Heart left ventricle (tissue), 16 donors: ENCODE measurements around the gene TAF7. TPM values are rescaled to one million over a fixed set of nuclear protein-coding genes. Genes with fewer than 3 reads are reported as not detected.

Experiments
- ATAC-seq, 4 donors: fragments of 200-7000 bp; cut with Tn5 transposase; one replicate each; pipeline ENCODE4 v1.9.1; 2020 to 2022; ENCODE audit warnings: moderate library complexity in 4 of 4, mild to moderate bottlenecking in 3 of 4, moderate number of reproducible peaks in 1 of 4
- DNase-seq, 5 donors: peaks; one replicate each; pipeline ENCODE4 v3.0.0-alpha.2; 2020
- H3K27ac ChIP-seq, 12 donors: fragments of 200-600 bp; sonication (generic) in 4 of 12; one replicate each; pipeline versions ENCODE4 v1.5.0 to v1.8.0; 2016 to 2022; ENCODE audit warnings: mild to moderate bottlenecking in 2 of 12
- H3K27me3 ChIP-seq, 9 donors: fragments of 200-600 bp; sonication (generic) in 2 of 9; one replicate each; pipeline versions ENCODE4 v1.5.1 to v1.8.0; 2016 to 2022; ENCODE audit warnings: mild to moderate bottlenecking in 3 of 9
- H3K36me3 ChIP-seq, 9 donors: fragments of 200-600 bp; sonication (generic) in 2 of 9; one replicate each; pipeline versions ENCODE4 v1.5.0 to v1.8.0; 2018 to 2022; ENCODE audit warnings: mild to moderate bottlenecking in 2 of 9
- H3K4me1 ChIP-seq, 12 donors: fragments of 200-600 bp; sonication (generic) in 4 of 12; one replicate each; pipeline versions ENCODE4 v1.5.0 to v1.8.0; 2016 to 2022; ENCODE audit warnings: mild to moderate bottlenecking in 3 of 12
- H3K4me3 ChIP-seq, 12 donors: fragments of 200-600 bp; sonication (generic) in 4 of 12; one replicate each; pipeline versions ENCODE4 v1.5.0 to v1.8.0; 2017 to 2022; ENCODE audit warnings: mild to moderate bottlenecking in 9 of 12, moderate library complexity in 4 of 12
- H3K9me3 ChIP-seq, 12 donors: fragments of 200-600 bp; sonication (generic) in 4 of 12; one replicate each; pipeline versions ENCODE4 v1.5.0 to v1.8.0; 2016 to 2022; ENCODE audit warnings: mild to moderate bottlenecking in 1 of 12
- POLR2A ChIP-seq, 2 donors: fragments of 450-650 bp; IDR thresholded peaks; one replicate each; pipeline ENCODE4 v1.6.1; 2017; ENCODE audit warnings: antibody characterized with exemption in 2 of 2, mild to moderate bottlenecking in 2 of 2, moderate library complexity in 2 of 2
- WGBS, 4 donors: extraction: QIAGEN DNeasy Blood & Tissue Kit in 2 of 4; methylation state at CpG; one replicate each; pipeline versions ENCODE4 v1.1.5 to v1.1.7; 2013 to 2018; 5-methylcytosine and 5-hydroxymethylcytosine counted together
- intact Hi-C, 10 donors: fragments of 100-400 bp; cut with DNase I; formaldehyde crosslinking; loops; one replicate each; pipeline versions ENCODE4 v1.11.1 to v1.14.2; 2022
- polyA plus RNA-seq, 2 donors: library from polyadenylated mRNA; stranded (reverse); fragments of 200-250 nt; gene quantifications; one replicate each; pipeline ENCODE4 v1.2.3, GENCODE V29; 2013
- total RNA-seq, 9 donors: library from RNA; depleted of rRNA in 2 of 9; stranded (reverse); fragments of >200 nt in 2 of 9; fragmentation: NEBNext Ultra II Directional in 3 of 9; extraction: Animal tissue kit (Norgen Biotek cat#: 25700) in 3 of 9; gene quantifications; one replicate each; pipeline versions ENCODE4 v1.1.0 to v1.2.4, GENCODE V29; 2016 to 2023
- TF ChIP-seq, protein P1 (sequence below), 12 donors: fragments of 200-600 bp; sonication (generic) in 4 of 12; IDR thresholded peaks; one replicate each; pipeline versions ENCODE4 v1.5.0 to v1.8.0; 2018 to 2022; ENCODE audit warnings: antibody characterized with exemption in 12 of 12, mild to moderate bottlenecking in 5 of 12
- donor health status: ischemic (EF 13 %, LVEDD 7.1; RV severe dilation, severe dysfunction).
- donor health status: healthy with polysubstance abuse.
- donor health status: DM: no; HTN: yes; CAD: no.
- donor health status: DM: no; HTN: no; CAD: no.
- donor health status: ischemic (EF 25% LVEDD 6.9; RV normal size, moderate dysfunction).
- donor health status: ischemic (EF 25% LVEDD 5.7; RV mildly dilated, moderate dysfunction).
- donor health status: healthy.
- donor health status: DM: yes; HTN: yes; CAD: no.
- donor health status: ischemic (EF 35%, LVEDD 5.7; RV mildly dilated, moderate dysfunction).
- donor health status: nonischemic (EF 11% LVEDD 7.7; RV severe dilation, severe dysfunction).
- donor health status: DM: yes; HTN: yes; CAD: no.
- donor health status: PGD.
- donor health status: ischemic (EF 29% LVEDD 5.4; RV normal size, mild dysfunction).
- donor health status: nonischemic (EF 23%, LVEDD 6.1; RV moderate dilation, normal function).

TAF7 gene
- total and polyA plus RNA-seq, 11 donors, result 47.2 to 159 (median 99.9) TPM

DNA sequence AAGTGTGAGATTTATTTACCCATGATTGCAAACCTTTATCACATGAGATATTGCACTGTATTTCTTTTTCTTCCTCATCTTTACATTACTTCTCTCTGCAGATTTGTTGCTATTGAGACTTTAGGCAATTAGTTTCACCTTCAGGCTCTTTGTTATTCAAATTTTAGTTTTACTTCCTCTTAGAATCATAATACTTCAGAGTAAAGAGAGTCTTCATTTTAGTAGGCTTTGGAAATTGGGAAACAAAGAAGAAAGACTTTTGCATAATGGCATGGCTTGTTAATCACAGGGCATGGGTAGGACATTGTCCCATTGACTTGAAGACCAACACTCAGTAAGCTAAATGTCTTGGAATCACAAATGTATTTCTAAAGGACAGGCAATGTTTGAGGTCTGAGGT, 42.1 kb upstream of the TAF7 start:
- intact Hi-C loops, result loop anchor here in 3 of 10 donors (5.0 to 10.0 kb wide), 2 partner anchors 50 to 52 kb away; partner anchors contain the start of genes PCDHGA10 (in 3 of the 3) and PCDHGB7 (in 2 of the 3)
- Histone ChIP-seq H3K4me1 (peaks cover 0 to 18% (median 0%) of the 10 kb centered on the region in 12 donors), H3K9me3 (peaks cover 0 to 98% (median 81%) of the 10 kb centered on the region in 12 donors), H3K4me3 (no peak overlapping the region), H3K36me3 (peaks cover 0 to 16% (median 0%) of the 10 kb centered on the region in 9 donors), H3K27ac (no peak overlapping the region), H3K27me3 (peaks cover 0 to 46% (median 0%) of the 10 kb centered on the region in 9 donors)
- ATAC-seq (no peak), DNase-seq (no peak)
- no peak for TF ChIP-seq POLR2A (IDR thresholded peaks at IDR 0.05)
- TF ChIP-seq, protein P1, sequence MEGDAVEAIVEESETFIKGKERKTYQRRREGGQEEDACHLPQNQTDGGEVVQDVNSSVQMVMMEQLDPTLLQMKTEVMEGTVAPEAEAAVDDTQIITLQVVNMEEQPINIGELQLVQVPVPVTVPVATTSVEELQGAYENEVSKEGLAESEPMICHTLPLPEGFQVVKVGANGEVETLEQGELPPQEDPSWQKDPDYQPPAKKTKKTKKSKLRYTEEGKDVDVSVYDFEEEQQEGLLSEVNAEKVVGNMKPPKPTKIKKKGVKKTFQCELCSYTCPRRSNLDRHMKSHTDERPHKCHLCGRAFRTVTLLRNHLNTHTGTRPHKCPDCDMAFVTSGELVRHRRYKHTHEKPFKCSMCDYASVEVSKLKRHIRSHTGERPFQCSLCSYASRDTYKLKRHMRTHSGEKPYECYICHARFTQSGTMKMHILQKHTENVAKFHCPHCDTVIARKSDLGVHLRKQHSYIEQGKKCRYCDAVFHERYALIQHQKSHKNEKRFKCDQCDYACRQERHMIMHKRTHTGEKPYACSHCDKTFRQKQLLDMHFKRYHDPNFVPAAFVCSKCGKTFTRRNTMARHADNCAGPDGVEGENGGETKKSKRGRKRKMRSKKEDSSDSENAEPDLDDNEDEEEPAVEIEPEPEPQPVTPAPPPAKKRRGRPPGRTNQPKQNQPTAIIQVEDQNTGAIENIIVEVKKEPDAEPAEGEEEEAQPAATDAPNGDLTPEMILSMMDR (IDR thresholded peaks at IDR 0.05), result no peak

DNA sequence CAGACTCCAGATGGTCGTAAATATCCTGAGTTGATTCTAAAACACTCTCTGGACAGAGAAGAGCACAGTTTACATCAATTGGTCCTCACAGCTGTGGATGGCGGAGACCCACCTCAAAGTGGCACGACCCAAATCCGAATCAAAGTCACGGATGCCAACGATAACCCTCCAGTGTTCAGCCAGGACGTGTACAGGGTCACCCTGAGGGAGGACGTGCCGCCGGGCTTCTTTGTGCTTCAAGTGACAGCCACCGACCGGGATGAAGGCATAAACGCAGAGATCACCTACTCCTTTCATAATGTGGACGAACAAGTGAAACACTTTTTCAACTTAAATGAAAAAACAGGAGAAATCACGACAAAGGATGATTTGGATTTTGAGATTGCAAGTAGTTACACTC, 40.1 kb upstream of the TAF7 start:
- H3K27ac ChIP-seq, result peak overlapping the region in 2 of 12 donors; percentile 43 to 61
- WGBS, 4 donors, result 35 to 55% (median 51%) methylated on average over 15 of the region's 15 CpGs
- H3K4me1 ChIP-seq, result peaks cover 0 to 25% (median 0%) of the 10 kb centered on the region in 12 donors
- peak overlapping the region in 4 of 12 donors; percentile 35 to 50 (median 44) for H3K4me3 ChIP-seq
- ATAC-seq (no peak), DNase-seq (no peak)
- H3K27me3 ChIP-seq, result peaks cover 0 to 32% (median 0%) of the 10 kb centered on the region in 9 donors
- H3K36me3 ChIP-seq, result peaks cover 0 to 14% (median 0%) of the 10 kb centered on the region in 9 donors
- TF ChIP-seq POLR2A (IDR thresholded peaks at IDR 0.05), result no peak
- TF ChIP-seq, protein P1 (IDR thresholded peaks at IDR 0.05), result no peak
- H3K9me3 ChIP-seq, result peaks cover 0 to 98% (median 83%) of the 10 kb centered on the region in 12 donors
- intact Hi-C loops, result loop anchor here in 3 of 10 donors (5.0 to 10.0 kb wide), 2 partner anchors 52 to 54 kb away; partner anchors contain the start of genes PCDHGA10 (in 3 of the 3) and PCDHGB7 (in 2 of the 3)

DNA sequence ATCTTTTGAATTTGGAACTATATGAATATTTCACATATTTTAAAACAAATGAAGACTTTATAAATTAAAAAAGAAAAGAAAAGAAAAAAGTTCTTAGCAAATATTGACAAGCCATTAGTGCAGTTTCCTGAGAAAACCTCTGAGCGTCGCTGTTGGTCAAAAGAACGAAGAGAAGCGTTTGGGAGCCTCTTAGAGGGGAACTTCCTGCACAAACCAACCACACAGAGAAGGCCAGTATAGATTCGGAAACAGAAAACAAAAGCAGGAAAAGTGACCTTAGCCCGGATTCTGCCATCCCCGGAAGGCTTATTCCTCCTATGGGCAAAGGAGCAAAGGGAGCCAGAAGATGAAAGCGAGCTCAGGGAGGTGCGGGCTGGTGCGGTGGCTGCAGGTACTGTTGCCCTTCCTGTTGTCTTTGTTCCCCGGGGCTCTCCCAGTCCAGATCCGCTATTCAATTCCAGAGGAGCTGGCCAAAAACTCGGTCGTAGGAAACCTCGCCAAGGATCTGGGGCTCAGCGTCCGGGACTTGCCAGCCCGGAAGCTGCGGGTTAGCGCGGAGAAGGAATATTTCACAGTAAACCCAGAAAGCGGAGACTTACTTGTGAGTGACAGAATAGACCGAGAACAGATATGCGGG, 39.3 kb upstream of the TAF7 start, which contains the start of gene PCDHGB2:
PCDHGB2 (plus strand) TSS at position 205 of the 637 bp plus-strand sequence; CDS start at position 347, 142 bp downstream.
- Histone ChIP-seq H3K4me1 (peaks cover 0 to 33% (median 0%) of the 10 kb centered on the region in 12 donors), H3K9me3 (peaks cover 0 to 98% (median 83%) of the 10 kb centered on the region in 12 donors), H3K4me3 (peak within 1 kb of the TSS in 10 of 12 donors; percentile 2 to 50 (median 38)), H3K36me3 (peaks cover 0 to 20% (median 0%) of the 10 kb centered on the region in 9 donors), H3K27ac (peak within 1 kb of the TSS in 6 of 12 donors; percentile 4 to 61 (median 27)), H3K27me3 (peaks cover 0 to 27% (median 0%) of the 10 kb centered on the region in 9 donors)
- TF ChIP-seq POLR2A (IDR thresholded peaks at IDR 0.05), result no peak
- TF ChIP-seq, protein P1 (IDR thresholded peaks at IDR 0.05), result peak in 10 of 12 donors; percentile 28 to 58 (median 48)
- WGBS, 4 donors, result 13 to 31% (median 24%) methylated on average over 22 to 24 of the region's 24 CpGs
- ATAC-seq (peak; percentile 19 to 59 (median 38)), DNase-seq (no peak)
- intact Hi-C loops, result loop anchor here in 4 of 10 donors (5.0 to 10.0 kb wide), 3 partner anchors 52 to 165 kb away; partner anchors contain the start of genes PCDHGA10 (in 3 of the 4) and PCDHGB7 (in 2 of the 4)

DNA sequence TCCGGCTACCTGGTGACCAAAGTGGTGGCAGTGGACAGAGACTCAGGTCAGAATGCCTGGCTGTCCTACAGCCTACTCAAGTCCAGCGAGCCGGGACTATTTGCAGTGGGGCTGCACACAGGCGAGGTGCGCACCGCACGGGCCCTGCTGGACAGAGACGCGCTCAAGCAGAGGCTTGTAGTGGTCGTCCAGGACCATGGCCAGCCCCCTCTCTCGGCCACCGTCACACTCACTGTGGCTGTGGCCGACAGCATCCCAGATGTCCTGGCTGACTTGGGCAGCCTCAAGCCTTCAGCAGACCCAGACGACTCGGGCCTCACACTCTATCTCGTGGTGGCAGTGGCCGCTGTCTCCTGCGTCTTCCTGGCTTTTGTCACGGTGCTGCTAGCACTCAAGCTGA, 36.4 kb upstream of the TAF7 start:
- ATAC-seq (peak in 3 of 4 donors; percentile 30 to 40 (median 32)), DNase-seq (no peak)
- H3K9me3 ChIP-seq, result peaks cover 0 to 98% (median 72%) of the 10 kb centered on the region in 12 donors
- TF ChIP-seq POLR2A (IDR thresholded peaks at IDR 0.05), result no peak
- TF ChIP-seq, protein P1 (IDR thresholded peaks at IDR 0.05), result no peak
- H3K36me3 ChIP-seq, result peaks cover 0 to 20% (median 0%) of the 10 kb centered on the region in 9 donors
- no peak overlapping the region for H3K4me3 ChIP-seq
- intact Hi-C loops, result loop anchor here in 1 of 10 donors (10.0 kb wide), 1 partner anchor 168 kb away; no protein-coding TSS in a partner anchor
- 39 to 65% (median 53%) methylated on average over 18 to 19 of the region's 19 CpGs for WGBS, 4 donors
- H3K4me1 ChIP-seq, result peaks cover 0 to 19% (median 0%) of the 10 kb centered on the region in 12 donors
- H3K27me3 ChIP-seq, result peaks cover 0 to 15% (median 0%) of the 10 kb centered on the region in 9 donors
- H3K27ac ChIP-seq, result no peak overlapping the region
